ENCODE measurements around the gene ANO6. TPM values are rescaled to one million over a fixed set of nuclear protein-coding genes. Genes with fewer than 3 reads are reported as not detected.

Gene ANO6
- total RNA-seq, 1 experiment from 2014 or later = 18.1 TPM

- no TSS peak for BruUV-seq (replicated peaks)
- ATAC-seq = no peak
- H3K9me3 ChIP-seq (ENCODE audit: low read length) = no peaks in the 10 kb centered on the region
- no peak for DNase-seq
- H3K4me1 ChIP-seq (ENCODE audit: insufficient read depth, low read length) = no peaks in the 10 kb centered on the region
- CTCF ChIA-PET = no interaction called here
- H3K36me3 ChIP-seq (ENCODE audit: low read depth, low read length) = no peaks in the 10 kb centered on the region
- H3K27me3 ChIP-seq (ENCODE audit: low read length) = no peaks in the 10 kb centered on the region
- no peaks in the 10 kb centered on the region for H3F3A ChIP-seq (ENCODE audit: low read length, unreplicated experiment)
- POLR2A ChIA-PET (ENCODE audit: unreplicated experiment) = no interaction called here
- H3K9ac ChIP-seq (ENCODE audit: low read length) = no peak overlapping the region
- no peak overlapping the region for H3K27ac ChIP-seq (ENCODE audit: low read length)
- no peak for TF ChIP-seq CTCF (conservative IDR thresholded peaks at IDR 0.05; ENCODE audit: low read depth, low read length)
- intact Hi-C loops (cut with micrococcal nuclease) = no loop called here
- no peak overlapping the region for H2AFZ ChIP-seq (ENCODE audit: low read length)
- peaks cover 10% of the 10 kb centered on the region; the same call in 1 of the 2 replicates for H3K79me2 ChIP-seq (ENCODE audit: low read length)
- no peak overlapping the region for H3K4me3 ChIP-seq (ENCODE audit: low read length)
- no peaks in the 10 kb centered on the region for H3K9me2 ChIP-seq (replicated peaks; ENCODE audit: low read length)
- no peaks in the 10 kb centered on the region for H4K20me1 ChIP-seq (ENCODE audit: low read length)
- no peak overlapping the region for H3K4me2 ChIP-seq (ENCODE audit: low read length)
These were observed 31.7 kb downstream of the ANO6 start for GRCh38 chr12:45247589-45247988.

GRCh38 chr12:45248095-45248494, 32.2 kb downstream of the ANO6 start:
- ATAC-seq = no peak
- Histone ChIP-seq H3F3A (ENCODE audit: low read length, unreplicated experiment) (no peaks in the 10 kb centered on the region), H3K27ac (ENCODE audit: low read length) (no peak overlapping the region), H3K79me2 (ENCODE audit: low read length) (peaks cover 8% of the 10 kb centered on the region; the same call in 1 of the 2 replicates), H3K9ac (ENCODE audit: low read length) (no peak overlapping the region), H2AFZ (ENCODE audit: low read length) (no peak overlapping the region), H3K4me3 (ENCODE audit: low read length) (no peak overlapping the region), H3K4me2 (ENCODE audit: low read length) (no peak overlapping the region), H3K9me3 (ENCODE audit: low read length) (no peaks in the 10 kb centered on the region), H3K27me3 (ENCODE audit: low read length) (no peaks in the 10 kb centered on the region), H3K4me1 (ENCODE audit: insufficient read depth, low read length) (no peaks in the 10 kb centered on the region), H3K9me2 (replicated peaks; ENCODE audit: low read length) (no peaks in the 10 kb centered on the region), H3K36me3 (ENCODE audit: low read depth, low read length) (no peaks in the 10 kb centered on the region), H4K20me1 (ENCODE audit: low read length) (no peaks in the 10 kb centered on the region)
- DNase-seq = no peak
- CTCF ChIA-PET = no interaction called here
- BruUV-seq (replicated peaks) = no TSS peak
- TF ChIP-seq EZH2 (IDR thresholded peaks at IDR 0.05; ENCODE audit: low read length, unreplicated experiment) = no peak
- no peak for TF ChIP-seq EZH2phosphoT487 (IDR thresholded peaks at IDR 0.05; ENCODE audit: borderline replicate concordance, low read length)
- no peak for TF ChIP-seq CTCF (conservative IDR thresholded peaks at IDR 0.05; ENCODE audit: low read depth, low read length)
- POLR2A ChIA-PET (ENCODE audit: unreplicated experiment) = no interaction called here
- intact Hi-C loops (cut with micrococcal nuclease) = no loop called here

- H3K79me2 ChIP-seq (ENCODE audit: low read length) = no peaks in the 10 kb centered on the region
- POLR2A ChIA-PET (ENCODE audit: unreplicated experiment) = no interaction called here
- H3K9me3 ChIP-seq (ENCODE audit: low read length) = no peaks in the 10 kb centered on the region
These were observed 38.4 kb downstream of the ANO6 start for GRCh38 chr12:45254254-45254653.

More at GRCh38 chr12:45254254-45254653, 38.4 kb downstream of the ANO6 start:
- no peak overlapping the region for H3K4me2 ChIP-seq (ENCODE audit: low read length)
- H3K36me3 ChIP-seq (ENCODE audit: low read depth, low read length) = no peaks in the 10 kb centered on the region
- CTCF ChIA-PET = interaction anchor here (0.6 kb wide), 1 partner anchor 8 kb away, joined by 10 read pairs; no protein-coding TSS in a partner anchor
- H3K9me2 ChIP-seq (replicated peaks; ENCODE audit: low read length) = no peaks in the 10 kb centered on the region
- intact Hi-C loops (cut with micrococcal nuclease) = no loop called here
- H3K4me1 ChIP-seq (ENCODE audit: insufficient read depth, low read length) = peaks cover 10% of the 10 kb centered on the region; the same call in 1 of the 2 replicates
- no peak overlapping the region for H3K4me3 ChIP-seq (ENCODE audit: low read length)
- H4K20me1 ChIP-seq (ENCODE audit: low read length) = no peaks in the 10 kb centered on the region
- no peak overlapping the region for H3K27ac ChIP-seq (ENCODE audit: low read length)
- no TSS peak for BruUV-seq (replicated peaks)
- H3K27me3 ChIP-seq (ENCODE audit: low read length) = no peaks in the 10 kb centered on the region
- no peak for ATAC-seq
- H3K9ac ChIP-seq (ENCODE audit: low read length) = no peak overlapping the region
- H2AFZ ChIP-seq (ENCODE audit: low read length) = no peak overlapping the region
- no peaks in the 10 kb centered on the region for H3F3A ChIP-seq (ENCODE audit: low read length, unreplicated experiment)
- TF ChIP-seq CTCF (conservative IDR thresholded peaks at IDR 0.05; ENCODE audit: low read depth, low read length) (no peak), EZH2phosphoT487 (IDR thresholded peaks at IDR 0.05; ENCODE audit: borderline replicate concordance, low read length) (no peak), EZH2 (IDR thresholded peaks at IDR 0.05; ENCODE audit: low read length, unreplicated experiment) (no peak)
- DNase-seq = no peak

Data from PC-3 (cell line).